Adrenal gland (tissue), 19 donors: ENCODE data around the gene VPS39. TPM values are rescaled to one million over a fixed set of nuclear protein-coding genes. Genes with fewer than 3 reads are reported as not detected.

ENCODE experiments used
- DNase-seq, 7 donors: peaks; one replicate each; pipeline ENCODE4 v3.0.0-alpha.2; 2019 to 2020
- H3K27ac ChIP-seq, 5 donors: fragments of 200-600 bp; sonication (generic) in 4 of 5; 1 replicate in 3 of 5; 2 replicates in 2 of 5; pipeline versions ENCODE4 v1.5.1 to v1.8.0; 2016 to 2020; ENCODE audit warnings: mild to moderate bottlenecking in 1 of 5
- H3K27me3 ChIP-seq: fragments of 200-600 bp; 2 replicates; pipeline ENCODE4 v1.8.0; 2021
- H3K36me3 ChIP-seq, 2 donors: fragments of 200-600 bp; replicated peaks in 1 of 2; 1 replicate in 1 of 2; 2 replicates in 1 of 2; pipeline versions ENCODE4 v1.5.1 to v1.8.0; 2018 to 2022
- H3K4me1 ChIP-seq, 2 donors: fragments of 200-600 bp; replicated peaks in 1 of 2; 1 replicate in 1 of 2; 2 replicates in 1 of 2; pipeline versions ENCODE4 v1.5.1 to v1.8.0; 2018 to 2021
- H3K4me3 ChIP-seq, 4 donors: fragments of 200-600 bp; sonication (generic) in 3 of 4; one replicate each; pipeline ENCODE4 v1.5.1; 2016 to 2018
- H3K9me3 ChIP-seq, 3 donors: fragments of 200-600 bp; sonication (generic) in 1 of 3; replicated peaks in 1 of 3; 1 replicate in 2 of 3; 2 replicates in 1 of 3; pipeline versions ENCODE4 v1.5.1 to v1.8.0; 2016 to 2021
- CTCF ChIP-seq, 6 experiments: fragments of 450-650 bp in 4 of 6; fragments of 200-600 bp in 2 of 6; sonication (generic) in 1 of 6; IDR thresholded peaks; 1 replicate in 5 of 6; 2 replicates in 1 of 6; pipeline versions ENCODE4 v1.5.1 to v1.8.0; 2016 to 2021; ENCODE audit warnings: antibody characterized with exemption in 6 of 6, mild to moderate bottlenecking in 2 of 6, moderate library complexity in 1 of 6
- POLR2A ChIP-seq, 2 donors: fragments of 450-650 bp; IDR thresholded peaks; one replicate each; pipeline ENCODE4 v1.6.1; 2017; ENCODE audit warnings: antibody characterized with exemption in 2 of 2, mild to moderate bottlenecking in 2 of 2, moderate library complexity in 1 of 2
- WGBS, 4 donors: extraction: QIAGEN DNeasy Blood & Tissue Kit in 2 of 4; methylation state at CpG; one replicate each; pipeline versions ENCODE4 v1.1.5 to v1.1.7; 2013 to 2017; 5-methylcytosine and 5-hydroxymethylcytosine counted together
- intact Hi-C, 2 donors: fragments of 100-400 bp; cut with DNase I; formaldehyde crosslinking; loops; one replicate each; pipeline versions ENCODE4 v1.14.1 to v1.15.0; 2022 to 2023
- long read RNA-seq, 10 donors: library from polyadenylated mRNA in 3 of 10; unstranded in 2 of 10; stranded (forward) in 1 of 10; transcript quantifications; one replicate each; pipeline ENCODE4 v2.0.0 and lab custom pipeline, GENCODE V29; 2021 to 2026
- polyA plus RNA-seq, 3 donors: library from polyadenylated mRNA; stranded (reverse); fragments of 200-250 nt in 2 of 3; fragments of 350-450 nt in 1 of 3; fragmentation: Illumina TruSeq in 1 of 3; extraction: RNeasy Lipid Tissue Mini Kit (QIAGEN cat#74804) in 1 of 3; gene quantifications; one replicate each; pipeline ENCODE4 v1.2.3, GENCODE V29; 2013 to 2014
- total RNA-seq, 9 donors: library from RNA; depleted of rRNA in 4 of 9; stranded (reverse); fragments of >200 nt in 4 of 9; fragments of 120-200 nt in 1 of 9; fragmentation: NEBNext Ultra II Directional in 1 of 9; extraction: Animal tissue kit (Norgen Biotek cat#: 25700) in 1 of 9; gene quantifications; one replicate each; pipeline versions ENCODE4 v1.1.0 to v1.2.4, GENCODE V29; 2013 to 2023
- donor health status: healthy with polysubstance abuse.
- donor health status: Bipolar disorder and iron deficiency.
- donor health status: DM: yes; HTN: yes; CAD: no.
- donor health status: DM: no; HTN: no; CAD: no.
- donor health status: DM: no; HTN: no; CAD: no.
- donor health status: DM: yes; HTN: yes; CAD: no.

VPS39 gene
- total RNA-seq (100 to 1,000 TPM in 2 of 9 donors, 10 to 100 TPM in 7; 47.3 to 159 (median 68.0) TPM), polyA plus RNA-seq (10 to 100 TPM; 42.4 to 92.7 (median 72.7) TPM)
- long read RNA-seq, donor 1, full-length matches to known transcripts, result 22 of 22 reads
- long read RNA-seq, donor 1, partial matches to known transcripts, result 0 of 22 reads
- long read RNA-seq, donor 1, other reads (novel, unspliced or antisense), result 0 of 22 reads
- long read RNA-seq, donor 2, full-length matches to known transcripts, result 43 of 43 reads
- long read RNA-seq, donor 2, partial matches to known transcripts, result 0 of 43 reads
- long read RNA-seq, donor 2, other reads (novel, unspliced or antisense), result 0 of 43 reads
- long read RNA-seq, donor 3, full-length matches to known transcripts, result 16 of 16 reads
- long read RNA-seq, donor 3, partial matches to known transcripts, result 0 of 16 reads
- long read RNA-seq, donor 3, other reads (novel, unspliced or antisense), result 0 of 16 reads
- long read RNA-seq, donor 4, full-length matches to known transcripts, result 17 of 22 reads
- long read RNA-seq, donor 4, partial matches to known transcripts, result 1 of 22 reads
- long read RNA-seq, donor 4, other reads (novel, unspliced or antisense), result 4 of 22 reads
- long read RNA-seq, donor 5, full-length matches to known transcripts, result 146 of 170 reads
- long read RNA-seq, donor 5, partial matches to known transcripts, result 9 of 170 reads
- long read RNA-seq, donor 5, other reads (novel, unspliced or antisense), result 15 of 170 reads
- long read RNA-seq, donor 6, full-length matches to known transcripts, result 7 of 12 reads
- long read RNA-seq, donor 6, partial matches to known transcripts, result 1 of 12 reads
- long read RNA-seq, donor 6, other reads (novel, unspliced or antisense), result 4 of 12 reads
- long read RNA-seq, donor 7, full-length matches to known transcripts, result 17 of 17 reads
- long read RNA-seq, donor 7, partial matches to known transcripts, result 0 of 17 reads
- long read RNA-seq, donor 7, other reads (novel, unspliced or antisense), result 0 of 17 reads
- long read RNA-seq, donor 8, full-length matches to known transcripts, result 20 of 30 reads
- long read RNA-seq, donor 8, partial matches to known transcripts, result 10 of 30 reads
- long read RNA-seq, donor 8, other reads (novel, unspliced or antisense), result 0 of 30 reads
- long read RNA-seq, donor 9, full-length matches to known transcripts, result 25 of 25 reads
- long read RNA-seq, donor 9, partial matches to known transcripts, result 0 of 25 reads
- long read RNA-seq, donor 9, other reads (novel, unspliced or antisense), result 0 of 25 reads
- long read RNA-seq, donor 10, full-length matches to known transcripts, result 12 of 12 reads
- long read RNA-seq, donor 10, partial matches to known transcripts, result 0 of 12 reads
- long read RNA-seq, donor 10, other reads (novel, unspliced or antisense), result 0 of 12 reads

DNA sequence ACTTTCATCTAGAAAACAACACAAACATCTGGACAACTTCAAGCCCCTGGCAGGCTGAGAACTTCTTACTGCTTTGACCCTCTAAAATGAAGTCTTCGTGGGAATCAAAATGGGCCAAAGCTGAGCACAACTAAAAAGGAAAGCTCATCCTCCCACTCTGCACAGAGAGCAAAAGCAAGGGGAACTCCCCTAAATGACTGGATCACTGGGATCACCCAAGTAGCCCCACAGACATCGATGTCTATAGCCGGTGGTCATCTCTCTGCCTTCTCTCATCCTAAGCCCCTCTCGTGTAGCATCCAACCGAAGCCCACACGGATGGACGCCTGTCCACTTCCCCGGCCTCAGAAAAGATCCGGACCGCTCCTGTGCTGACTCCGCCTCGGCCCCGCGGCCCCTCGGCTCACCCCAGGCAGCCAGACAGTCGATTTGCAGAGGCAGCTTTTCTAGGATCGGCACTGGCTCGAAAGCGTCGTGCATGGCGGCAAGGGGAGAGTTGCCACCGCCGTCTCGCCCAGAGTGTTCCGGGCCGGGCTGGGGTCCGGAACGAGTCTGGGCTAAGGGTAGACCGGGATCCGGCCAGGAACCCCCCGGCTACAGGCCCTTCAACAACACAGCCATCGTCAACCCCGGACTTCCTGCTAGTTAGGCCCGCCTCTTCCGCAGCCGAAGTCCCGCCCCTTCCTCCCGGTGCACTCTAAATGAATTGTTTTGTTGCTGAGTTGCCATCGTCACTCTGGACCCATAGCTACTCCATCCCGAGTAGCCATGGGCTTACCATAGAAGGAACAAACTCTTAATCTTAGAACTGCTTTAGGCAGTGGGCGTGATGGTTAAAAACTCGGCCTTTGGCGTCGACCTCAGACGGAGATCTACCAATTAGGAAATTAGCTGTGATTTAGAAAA is at the start of gene VPS39:
Gene VPS39, minus strand, starts transcription at position 631 of the 906 bp plus-strand sequence. Its CDS starts 151 bp downstream, at position 480.
- H3K4me1 ChIP-seq, result peaks cover 7 to 27% of the 10 kb centered on the region in 2 donors
- intact Hi-C loops, result no loop called here
- no peaks in the 10 kb centered on the region for H3K27me3 ChIP-seq
- peak; percentile 73 to 93 (median 85) for DNase-seq
- 1 to 5% (median 2%) methylated on average over 26 to 45 of the region's 45 CpGs for WGBS, 4 donors
- H3K9me3 ChIP-seq, result no peaks in the 10 kb centered on the region
- H3K4me3 ChIP-seq, result peak within 1 kb of the TSS; percentile 67 to 97 (median 91)
- peak in 1 of 2 donors; percentile 69 for TF ChIP-seq POLR2A (IDR thresholded peaks at IDR 0.05)
- TF ChIP-seq CTCF (IDR thresholded peaks at IDR 0.05), result no peak
- H3K36me3 ChIP-seq, result peaks cover 0 to 20% of the 10 kb centered on the region in 2 donors
- H3K27ac ChIP-seq, result peak within 1 kb of the TSS in 4 of 5 donors; percentile 59 to 91 (median 76)

DNA sequence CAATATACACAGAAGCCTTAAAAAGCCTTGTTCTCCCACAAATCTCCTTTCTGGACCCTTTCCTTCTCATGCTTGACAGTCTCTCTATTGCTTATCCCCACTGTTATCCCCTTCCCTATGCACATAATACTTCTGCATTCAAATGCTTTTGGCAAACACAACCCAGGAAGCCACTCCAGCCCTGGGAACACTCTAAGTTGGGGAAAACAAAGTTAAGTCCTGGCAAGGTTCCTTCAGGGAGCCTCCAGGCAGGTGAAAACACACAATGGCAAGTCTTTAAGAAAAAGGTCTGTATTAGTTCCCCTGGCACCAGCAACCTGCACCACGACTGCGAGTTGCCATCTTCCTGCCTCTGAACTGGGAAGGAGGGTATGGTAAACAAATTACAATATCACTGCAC is 45.2 kb upstream of the VPS39 start:
- TF ChIP-seq CTCF (IDR thresholded peaks at IDR 0.05) (no peak), POLR2A (IDR thresholded peaks at IDR 0.05) (no peak)
- Histone ChIP-seq H3K9me3 (no peaks in the 10 kb centered on the region), H3K27me3 (no peaks in the 10 kb centered on the region), H3K4me3 (no peak overlapping the region), H3K27ac (no peak overlapping the region), H3K4me1 (peaks cover 0 to 10% of the 10 kb centered on the region in 2 donors), H3K36me3 (peaks cover 0 to 19% of the 10 kb centered on the region in 2 donors)
- intact Hi-C loops, result no loop called here
- WGBS, 4 donors, result 94 to 100% (median 98%) methylated on average over 2 of the region's 2 CpGs
- no peak for DNase-seq

- intact Hi-C loops, result no loop called here
- peaks cover 0 to 16% of the 10 kb centered on the region in 2 donors for H3K36me3 ChIP-seq
Observed at GRCh38 chr15:42240823-42241222, 32.7 kb upstream of the VPS39 start.

More at GRCh38 chr15:42240823-42241222, 32.7 kb upstream of the VPS39 start:
- WGBS, 4 donors, result 93 to 97% (median 94%) methylated on average over 1 of the region's 1 CpG
- TF ChIP-seq POLR2A (IDR thresholded peaks at IDR 0.05) (no peak), CTCF (IDR thresholded peaks at IDR 0.05) (no peak)
- Histone ChIP-seq H3K4me1 (no peaks in the 10 kb centered on the region), H3K9me3 (no peaks in the 10 kb centered on the region), H3K27me3 (no peaks in the 10 kb centered on the region), H3K27ac (no peak overlapping the region), H3K4me3 (no peak overlapping the region)
- DNase-seq, result no peak
